A673 (cell line): ENCODE measurements around the gene ADAM17.

Source experiments
- CTCF ChIP-seq: fragments of 300-800, 200-600 bp; sonication (generic); conservative IDR thresholded peaks from 2 replicates; pipeline ENCODE4 v1.5.1; 2017; ENCODE audit warnings: low read depth, mild to moderate bottlenecking, antibody characterized with exemption, low read length, moderate library complexity, mixed read lengths
- EZH2 ChIP-seq: fragments of 200-600 bp; sonication (generic); IDR thresholded peaks from 2 replicates; pipeline ENCODE4 v1.6.1; 2017; ENCODE audit warnings: borderline replicate concordance, low read depth, mild to moderate bottlenecking, mixed read lengths, antibody characterized with exemption, low read length; ENCODE audit not compliant: poor library complexity, severe bottlenecking

- TF ChIP-seq CTCF (no peak), EZH2 (no peak)
Measured at GRCh38 chr2:9463698-9464034, 92.0 kb downstream of the ADAM17 start.
